Endodermal cell (in vitro differentiated cells): ENCODE results near the gene ADORA3. TPM values are rescaled to one million over a fixed set of nuclear protein-coding genes. Genes with fewer than 3 reads are reported as not detected.

Source experiments
- DNase-seq: peaks from one replicate; pipeline ENCODE4 v3.0.0-alpha.2; 2017
- H3K27ac ChIP-seq: 2 replicates; pipeline ENCODE4 v1.5.1; 2013; ENCODE audit warnings: mild to moderate bottlenecking, low read depth, low read length, moderate library complexity
- H3K27me3 ChIP-seq: 2 replicates; pipeline ENCODE4 v1.6.1; 2013; ENCODE audit warnings: mild to moderate bottlenecking, low read length, moderate library complexity; ENCODE audit not compliant: insufficient read depth, control insufficient read depth, poor library complexity, severe bottlenecking
- H3K36me3 ChIP-seq: 2 replicates; pipeline ENCODE4 v1.7.0; 2013; ENCODE audit warnings: mild to moderate bottlenecking, low read length, moderate library complexity; ENCODE audit not compliant: control insufficient read depth, insufficient read depth
- H3K4me1 ChIP-seq: one replicate; pipeline ENCODE4 v1.7.0; 2013; ENCODE audit warnings: low read length; ENCODE audit not compliant: control insufficient read depth, insufficient read depth
- H3K4me3 ChIP-seq: 2 replicates; pipeline ENCODE4 v1.5.1; 2013; ENCODE audit warnings: mild to moderate bottlenecking, low read length, moderate library complexity
- H3K9ac ChIP-seq: 2 replicates; pipeline ENCODE4 v1.6.1; 2013; ENCODE audit warnings: mild to moderate bottlenecking, low read length, moderate library complexity; ENCODE audit not compliant: poor library complexity, severe bottlenecking; ENCODE audit errors: extremely low read depth
- H3K9me3 ChIP-seq: 2 replicates; pipeline ENCODE4 v1.6.1; 2013; ENCODE audit warnings: mild to moderate bottlenecking, low read length, moderate library complexity; ENCODE audit not compliant: control insufficient read depth
- H3K27ac Mint-ChIP-seq: 2 replicates; pipeline ENCODE4 v1.8.0; 2020; ENCODE audit warnings: mixed read lengths
- H3K27me3 Mint-ChIP-seq: 2 replicates; pipeline ENCODE4 v1.8.0; 2021; ENCODE audit warnings: mild to moderate bottlenecking, mixed read lengths; ENCODE audit not compliant: insufficient read depth
- H3K36me3 Mint-ChIP-seq: 2 replicates; pipeline ENCODE4 v1.8.0; 2020; ENCODE audit warnings: low read depth, mixed read lengths
- H3K4me1 Mint-ChIP-seq: 2 replicates; pipeline ENCODE4 v1.8.0; 2020; ENCODE audit warnings: mixed read lengths
- H3K4me3 Mint-ChIP-seq: 2 replicates; pipeline ENCODE4 v1.8.0; 2020; ENCODE audit warnings: mild to moderate bottlenecking, moderate library complexity, mixed read lengths
- H3K9me3 Mint-ChIP-seq: 2 replicates; pipeline ENCODE4 v1.8.0; 2020; ENCODE audit warnings: mild to moderate bottlenecking, mixed read lengths
- CTCF ChIP-seq: fragments of 200-600 bp; sonication (generic); conservative IDR thresholded peaks from 2 replicates; pipeline ENCODE4 v1.5.0; 2021; ENCODE audit warnings: antibody characterized with exemption, mild to moderate bottlenecking
- WGBS, 2 experiments: methylation state at CpG; one replicate each; pipeline versions ENCODE4 v1.1.5 to v1.1.7; 2013; ENCODE audit warnings: missing lambda C conversion rate in 2 of 2, mixed read lengths in 1 of 2; ENCODE audit not compliant: insufficient coverage in 1 of 2, insufficient read length in 1 of 2; 5-methylcytosine and 5-hydroxymethylcytosine counted together
- total RNA-seq, 2 donors: library from RNA; stranded (reverse); fragmentation: NEBNext Ultra II Directional in 1 of 2; extraction: Animal tissue kit (Norgen Biotek cat#: 25700) in 1 of 2; gene quantifications; 2 replicates in 1 of 2; 3 replicates in 1 of 2; pipeline ENCODE4 v1.2.1, GENCODE V29; 2021

Gene ADORA3
- total RNA-seq, 2 donors from 2014 or later, result not detected

GRCh38 chr1:111535256-111536191 lies 32.1 kb upstream of the ADORA3 start:
- TF ChIP-seq CTCF, result no peak
- Mint-ChIP-seq H3K9me3 (peaks cover 4% of the 10 kb centered on the region), H3K27me3 (no peaks in the 10 kb centered on the region), H3K4me3 (no peak overlapping the region), H3K36me3 (no peaks in the 10 kb centered on the region), H3K4me1 (no peaks in the 10 kb centered on the region), H3K27ac (no peak overlapping the region)
- peaks cover 5% of the 10 kb centered on the region for H3K9me3 ChIP-seq
- no peak overlapping the region for H3K9ac ChIP-seq
- H3K4me1 ChIP-seq, result no peaks in the 10 kb centered on the region
- peak overlapping the region; percentile 41 for H3K27ac ChIP-seq
- H3K27me3 ChIP-seq, result no peaks in the 10 kb centered on the region
- no peaks in the 10 kb centered on the region for H3K36me3 ChIP-seq
- no peak overlapping the region for H3K4me3 ChIP-seq
- no peak for DNase-seq
- WGBS, 2 experiments, result 89 to 93% methylated on average over 10 to 14 of the region's 14 CpGs

- peaks cover 4% of the 10 kb centered on the region for H3K9me3 Mint-ChIP-seq
- no peak overlapping the region for H3K9ac ChIP-seq
- no peak overlapping the region for H3K27ac ChIP-seq
- DNase-seq, result no peak
- H3K36me3 Mint-ChIP-seq, result no peaks in the 10 kb centered on the region
- no peaks in the 10 kb centered on the region for H3K27me3 ChIP-seq
- no peaks in the 10 kb centered on the region for H3K9me3 ChIP-seq
- H3K4me1 Mint-ChIP-seq, result peaks cover 8% of the 10 kb centered on the region
- H3K4me3 ChIP-seq, result no peak overlapping the region
- 94 to 96% methylated on average over 3 of the region's 3 CpGs for WGBS, 2 experiments
- TF ChIP-seq CTCF, result no peak
- peaks cover 14% of the 10 kb centered on the region for H3K27me3 Mint-ChIP-seq
- peaks cover 3% of the 10 kb centered on the region for H3K4me1 ChIP-seq
- H3K36me3 ChIP-seq, result no peaks in the 10 kb centered on the region
- H3K27ac Mint-ChIP-seq, result no peak overlapping the region
- no peak overlapping the region for H3K4me3 Mint-ChIP-seq
Observed at GRCh38 chr1:111520053-111520452, 16.6 kb upstream of the ADORA3 start.

- H3K27ac ChIP-seq, result no peak overlapping the region
Observed at GRCh38 chr1:111517469-111518225, 14.2 kb upstream of the ADORA3 start.

More at GRCh38 chr1:111517469-111518225, 14.2 kb upstream of the ADORA3 start:
- Mint-ChIP-seq H3K4me3 (no peak overlapping the region), H3K27ac (no peak overlapping the region), H3K9me3 (no peaks in the 10 kb centered on the region), H3K36me3 (no peaks in the 10 kb centered on the region), H3K27me3 (peaks cover 25% of the 10 kb centered on the region), H3K4me1 (peaks cover 8% of the 10 kb centered on the region)
- Histone ChIP-seq H3K36me3 (no peaks in the 10 kb centered on the region), H3K4me3 (no peak overlapping the region), H3K9me3 (no peaks in the 10 kb centered on the region), H3K9ac (no peak overlapping the region), H3K4me1 (peaks cover 3% of the 10 kb centered on the region), H3K27me3 (no peaks in the 10 kb centered on the region)
- TF ChIP-seq CTCF, result no peak
- 88 to 100% methylated on average over 1 of the region's 1 CpG for WGBS, 2 experiments
- no peak for DNase-seq
